ENCODE data around the gene SLCO1B1. TPM values are rescaled to one million over a fixed set of nuclear protein-coding genes. Genes with fewer than 3 reads are reported as not detected.
"Not testable (repeated sequence)": the region's sequence is repeated elsewhere in the genome, so short reads cannot be mapped to it uniquely, and the experiment has no call there.

SLCO1B1 gene
- polyA plus RNA-seq, 2 donors = not detected

DNA sequence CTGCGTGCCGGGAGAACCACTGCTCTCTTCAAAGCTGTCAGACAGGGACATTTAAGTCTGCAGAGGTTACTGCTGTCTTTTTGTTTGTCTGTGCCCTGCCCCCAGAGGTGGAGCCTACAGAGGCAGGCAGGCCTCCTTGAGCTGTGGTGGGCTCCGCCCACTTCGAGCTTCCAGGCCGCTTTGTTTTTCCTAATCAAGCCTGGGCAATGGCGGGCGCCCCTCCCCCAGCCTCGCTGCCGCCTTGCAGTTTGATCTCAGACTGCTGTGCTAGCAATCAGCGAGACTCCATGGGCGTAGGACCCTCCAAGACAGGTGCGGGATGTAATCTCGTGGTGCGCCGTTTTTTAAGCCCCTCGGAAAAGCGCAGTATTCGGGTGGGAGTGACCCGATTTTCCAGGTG, 83.4 kb downstream of the SLCO1B1 start:
- 84 to 86% methylated on average over 15 to 19 of the region's 19 CpGs for WGBS, 2 donors
- not testable (repeated sequence) for H3K27ac ChIP-seq (ENCODE audit: low read depth in 2 of 2, low read length in 1 of 2); H3K4me3 ChIP-seq (ENCODE audit: low read depth in 1 of 2, low read length in 2 of 2); H3K9me3 ChIP-seq (ENCODE audit: control insufficient read depth in 2 of 2, insufficient read depth in 1 of 2, low read depth in 1 of 2, low read length in 1 of 2); H3K27me3 ChIP-seq (ENCODE audit: control insufficient read depth in 1 of 2, insufficient read depth in 2 of 2, low read length in 2 of 2); H3K36me3 ChIP-seq (ENCODE audit: control insufficient read depth in 2 of 2, insufficient read depth in 2 of 2, low read length in 1 of 2); H3K4me1 ChIP-seq (ENCODE audit: control insufficient read depth in 2 of 2, insufficient read depth in 2 of 2, low read length in 1 of 2)

DNA sequence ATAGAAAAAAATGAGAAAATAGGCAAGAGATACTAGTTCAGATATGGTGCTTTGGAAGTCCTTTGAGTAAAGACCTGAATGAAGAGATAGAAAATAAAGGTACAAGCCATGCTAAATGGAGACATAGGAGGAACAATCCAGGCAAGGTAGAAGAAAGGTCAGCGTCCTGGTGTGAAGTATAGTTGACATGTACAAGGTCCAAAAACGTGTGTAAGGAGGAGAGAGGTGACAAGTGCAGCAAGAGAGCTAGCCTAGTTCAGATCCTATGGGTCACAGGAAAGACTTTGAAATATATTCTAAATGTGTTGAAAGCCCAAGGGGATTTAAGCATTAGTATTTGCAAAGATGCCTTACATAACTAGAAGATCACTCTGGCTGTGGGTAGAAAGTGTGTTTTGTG, 88.2 kb downstream of the SLCO1B1 start:
- no peaks in the 10 kb centered on the region for H3K9me3 ChIP-seq (ENCODE audit: control insufficient read depth in 2 of 2, insufficient read depth in 1 of 2, low read depth in 1 of 2, low read length in 1 of 2)
- no peaks in the 10 kb centered on the region for H3K36me3 ChIP-seq (ENCODE audit: control insufficient read depth in 2 of 2, insufficient read depth in 2 of 2, low read length in 1 of 2)
- WGBS, 2 donors = 34 to 42% methylated on average over 2 of the region's 2 CpGs
- H3K27ac ChIP-seq (ENCODE audit: low read depth in 2 of 2, low read length in 1 of 2) = no peak overlapping the region
- H3K27me3 ChIP-seq (ENCODE audit: control insufficient read depth in 1 of 2, insufficient read depth in 2 of 2, low read length in 2 of 2) = no peaks in the 10 kb centered on the region
- no peak overlapping the region for H3K4me3 ChIP-seq (ENCODE audit: low read depth in 1 of 2, low read length in 2 of 2)
- no peaks in the 10 kb centered on the region for H3K4me1 ChIP-seq (ENCODE audit: control insufficient read depth in 2 of 2, insufficient read depth in 2 of 2, low read length in 1 of 2)

DNA sequence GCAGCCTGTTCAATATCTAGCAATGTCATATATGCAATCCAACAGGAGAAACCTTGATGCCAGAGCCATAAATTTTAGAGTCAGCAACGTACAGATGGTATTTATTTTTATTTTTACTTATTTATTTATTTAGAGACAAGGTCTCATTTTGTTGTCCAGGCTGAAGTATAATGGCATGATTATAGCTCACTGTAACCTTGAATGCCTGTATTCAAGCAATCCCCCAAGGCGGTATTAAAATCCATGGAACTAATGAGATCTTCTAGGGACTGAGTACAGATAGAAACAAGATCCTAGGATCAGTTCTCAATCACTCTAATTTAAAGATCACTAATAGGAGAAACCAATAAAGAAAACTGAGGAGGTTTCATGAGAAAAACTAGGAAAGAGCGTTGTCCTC, 89.3 kb downstream of the SLCO1B1 start:
- Histone ChIP-seq H3K27me3 (ENCODE audit: control insufficient read depth in 1 of 2, insufficient read depth in 2 of 2, low read length in 2 of 2) (no peaks in the 10 kb centered on the region), H3K4me1 (ENCODE audit: control insufficient read depth in 2 of 2, insufficient read depth in 2 of 2, low read length in 1 of 2) (no peaks in the 10 kb centered on the region), H3K27ac (ENCODE audit: low read depth in 2 of 2, low read length in 1 of 2) (no peak overlapping the region), H3K4me3 (ENCODE audit: low read depth in 1 of 2, low read length in 2 of 2) (no peak overlapping the region), H3K9me3 (ENCODE audit: control insufficient read depth in 2 of 2, insufficient read depth in 1 of 2, low read depth in 1 of 2, low read length in 1 of 2) (no peaks in the 10 kb centered on the region), H3K36me3 (ENCODE audit: control insufficient read depth in 2 of 2, insufficient read depth in 2 of 2, low read length in 1 of 2) (no peaks in the 10 kb centered on the region)
- 67 to 68% methylated on average over 3 of the region's 3 CpGs for WGBS, 2 donors

DNA sequence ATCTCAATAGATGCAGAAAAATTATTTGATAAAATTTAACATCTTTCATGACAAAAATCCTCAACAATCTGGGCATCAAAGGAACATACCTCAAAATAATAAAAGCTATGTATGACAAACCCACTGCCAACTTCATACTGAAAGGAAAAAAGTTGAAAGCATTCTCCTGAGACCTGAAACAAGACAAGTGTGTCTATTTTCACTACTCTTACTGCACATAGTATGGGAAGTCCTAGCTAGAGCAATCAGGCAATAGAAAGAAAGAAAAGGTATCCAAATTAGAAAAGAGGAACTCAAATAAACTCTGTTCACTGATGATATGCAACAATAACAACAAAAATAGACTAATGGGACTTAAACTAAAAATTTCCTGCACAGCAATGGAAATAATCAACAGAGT, 90.1 kb downstream of the SLCO1B1 start:
- H3K27ac ChIP-seq (ENCODE audit: low read depth in 2 of 2, low read length in 1 of 2) = no peak overlapping the region
- no peaks in the 10 kb centered on the region for H3K36me3 ChIP-seq (ENCODE audit: control insufficient read depth in 2 of 2, insufficient read depth in 2 of 2, low read length in 1 of 2)
- H3K9me3 ChIP-seq (ENCODE audit: control insufficient read depth in 2 of 2, insufficient read depth in 1 of 2, low read depth in 1 of 2, low read length in 1 of 2) = no peaks in the 10 kb centered on the region
- H3K4me1 ChIP-seq (ENCODE audit: control insufficient read depth in 2 of 2, insufficient read depth in 2 of 2, low read length in 1 of 2) = no peaks in the 10 kb centered on the region
- H3K27me3 ChIP-seq (ENCODE audit: control insufficient read depth in 1 of 2, insufficient read depth in 2 of 2, low read length in 2 of 2) = no peaks in the 10 kb centered on the region
- no peak overlapping the region for H3K4me3 ChIP-seq (ENCODE audit: low read depth in 1 of 2, low read length in 2 of 2)

DNA sequence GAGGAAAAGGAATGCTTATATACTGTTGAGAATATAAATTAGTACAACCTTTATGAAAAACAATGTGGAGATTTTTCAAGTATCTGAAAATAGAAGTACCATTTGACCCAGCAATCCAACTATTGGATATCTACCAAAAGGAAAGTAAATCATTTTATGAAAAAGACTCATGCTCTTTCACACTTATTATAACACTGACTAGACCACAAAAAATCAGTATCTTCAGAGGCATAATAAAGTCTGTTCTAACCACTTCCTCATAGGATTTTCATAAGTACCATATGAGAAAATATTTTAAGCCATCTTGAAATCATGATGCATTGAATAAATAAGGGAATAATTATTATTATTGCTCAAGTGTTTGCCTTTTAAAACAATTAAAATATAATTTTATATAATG, 90.8 kb downstream of the SLCO1B1 start:
- Histone ChIP-seq H3K4me3 (ENCODE audit: low read depth in 1 of 2, low read length in 2 of 2) (no peak overlapping the region), H3K36me3 (ENCODE audit: control insufficient read depth in 2 of 2, insufficient read depth in 2 of 2, low read length in 1 of 2) (no peaks in the 10 kb centered on the region), H3K4me1 (ENCODE audit: control insufficient read depth in 2 of 2, insufficient read depth in 2 of 2, low read length in 1 of 2) (no peaks in the 10 kb centered on the region), H3K9me3 (ENCODE audit: control insufficient read depth in 2 of 2, insufficient read depth in 1 of 2, low read depth in 1 of 2, low read length in 1 of 2) (no peaks in the 10 kb centered on the region), H3K27ac (ENCODE audit: low read depth in 2 of 2, low read length in 1 of 2) (no peak overlapping the region), H3K27me3 (ENCODE audit: control insufficient read depth in 1 of 2, insufficient read depth in 2 of 2, low read length in 2 of 2) (no peaks in the 10 kb centered on the region)

DNA sequence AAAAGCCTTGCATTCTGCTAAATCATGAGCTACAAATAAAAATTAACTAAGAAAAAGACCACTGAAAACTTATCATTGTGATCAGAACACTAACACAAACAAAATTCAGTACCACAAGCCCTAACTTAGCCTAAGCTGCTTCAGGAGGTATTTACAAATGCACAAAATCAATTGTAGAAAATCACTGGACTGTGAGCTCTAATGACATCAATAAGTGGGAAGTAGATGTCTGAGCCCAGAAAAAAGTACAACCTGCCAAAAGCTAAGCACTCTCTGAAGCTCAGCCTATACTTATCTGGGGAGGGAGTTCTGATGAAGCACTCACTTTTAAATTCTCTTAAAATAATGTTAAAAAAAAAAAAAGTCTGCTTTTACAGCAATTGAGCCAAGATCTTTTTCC, 92.9 kb downstream of the SLCO1B1 start:
- H3K36me3 ChIP-seq (ENCODE audit: control insufficient read depth in 2 of 2, insufficient read depth in 2 of 2, low read length in 1 of 2) = no peaks in the 10 kb centered on the region
- H3K4me1 ChIP-seq (ENCODE audit: control insufficient read depth in 2 of 2, insufficient read depth in 2 of 2, low read length in 1 of 2) = no peaks in the 10 kb centered on the region
- H3K9me3 ChIP-seq (ENCODE audit: control insufficient read depth in 2 of 2, insufficient read depth in 1 of 2, low read depth in 1 of 2, low read length in 1 of 2) = no peaks in the 10 kb centered on the region
- H3K27ac ChIP-seq (ENCODE audit: low read depth in 2 of 2, low read length in 1 of 2) = no peak overlapping the region
- no peak overlapping the region for H3K4me3 ChIP-seq (ENCODE audit: low read depth in 1 of 2, low read length in 2 of 2)
- no peaks in the 10 kb centered on the region for H3K27me3 ChIP-seq (ENCODE audit: control insufficient read depth in 1 of 2, insufficient read depth in 2 of 2, low read length in 2 of 2)

DNA sequence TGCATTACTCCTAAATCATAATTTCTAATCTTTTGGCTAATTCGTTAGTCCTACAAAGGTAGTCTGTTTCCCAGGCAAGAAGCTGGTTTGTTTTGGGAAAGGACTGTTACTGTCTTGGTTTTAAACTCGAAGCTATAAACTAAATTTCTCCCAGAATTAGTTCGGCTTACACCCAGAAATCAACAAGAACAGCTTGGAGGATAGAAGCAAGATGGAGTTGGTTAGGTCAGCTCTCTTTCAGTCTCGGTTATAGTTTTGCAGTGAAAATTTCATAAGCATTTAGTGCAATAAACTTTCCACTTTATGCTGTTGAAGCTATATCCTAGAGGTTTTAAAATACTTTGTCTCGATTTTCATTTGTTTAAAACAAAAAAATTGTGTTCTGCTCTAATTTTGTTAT, 103.4 kb downstream of the SLCO1B1 start:
- Histone ChIP-seq H3K36me3 (ENCODE audit: control insufficient read depth in 2 of 2, insufficient read depth in 2 of 2, low read length in 1 of 2) (no peaks in the 10 kb centered on the region), H3K9me3 (ENCODE audit: control insufficient read depth in 2 of 2, insufficient read depth in 1 of 2, low read depth in 1 of 2, low read length in 1 of 2) (peaks cover 2 to 3% of the 10 kb centered on the region in 2 donors), H3K4me3 (ENCODE audit: low read depth in 1 of 2, low read length in 2 of 2) (no peak overlapping the region), H3K27me3 (ENCODE audit: control insufficient read depth in 1 of 2, insufficient read depth in 2 of 2, low read length in 2 of 2) (no peaks in the 10 kb centered on the region), H3K27ac (ENCODE audit: low read depth in 2 of 2, low read length in 1 of 2) (no peak overlapping the region), H3K4me1 (ENCODE audit: control insufficient read depth in 2 of 2, insufficient read depth in 2 of 2, low read length in 1 of 2) (no peaks in the 10 kb centered on the region)
- WGBS, 2 donors = 71 to 73% methylated on average over 5 of the region's 5 CpGs

DNA sequence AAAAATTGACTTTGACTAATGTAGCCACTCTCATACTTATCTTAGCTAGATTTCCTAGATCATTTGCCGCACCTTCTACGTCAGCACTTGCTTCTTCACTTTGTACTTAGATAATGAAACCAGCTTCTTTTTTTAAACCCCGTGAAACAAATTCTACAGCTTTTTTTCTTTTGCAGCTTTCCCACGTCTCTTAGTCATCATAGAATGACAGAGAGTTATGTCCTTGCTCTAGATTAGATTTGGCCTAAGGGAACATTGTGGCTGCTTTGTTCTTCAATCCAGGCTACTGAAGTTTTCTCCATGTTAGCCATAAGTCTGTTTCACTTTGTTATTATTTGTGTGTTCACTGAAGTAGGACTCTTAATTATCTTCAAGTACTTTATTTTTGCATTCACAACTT, 108.9 kb downstream of the SLCO1B1 start:
- 66 to 73% methylated on average over 4 of the region's 4 CpGs for WGBS, 2 donors
- H3K4me3 ChIP-seq (ENCODE audit: low read depth in 1 of 2, low read length in 2 of 2) = no peak overlapping the region
- no peaks in the 10 kb centered on the region for H3K27me3 ChIP-seq (ENCODE audit: control insufficient read depth in 1 of 2, insufficient read depth in 2 of 2, low read length in 2 of 2)
- H3K27ac ChIP-seq (ENCODE audit: low read depth in 2 of 2, low read length in 1 of 2) = no peak overlapping the region
- H3K9me3 ChIP-seq (ENCODE audit: control insufficient read depth in 2 of 2, insufficient read depth in 1 of 2, low read depth in 1 of 2, low read length in 1 of 2) = peaks cover 3% of the 10 kb centered on the region in 2 donors
- H3K4me1 ChIP-seq (ENCODE audit: control insufficient read depth in 2 of 2, insufficient read depth in 2 of 2, low read length in 1 of 2) = no peaks in the 10 kb centered on the region
- no peaks in the 10 kb centered on the region for H3K36me3 ChIP-seq (ENCODE audit: control insufficient read depth in 2 of 2, insufficient read depth in 2 of 2, low read length in 1 of 2)

DNA sequence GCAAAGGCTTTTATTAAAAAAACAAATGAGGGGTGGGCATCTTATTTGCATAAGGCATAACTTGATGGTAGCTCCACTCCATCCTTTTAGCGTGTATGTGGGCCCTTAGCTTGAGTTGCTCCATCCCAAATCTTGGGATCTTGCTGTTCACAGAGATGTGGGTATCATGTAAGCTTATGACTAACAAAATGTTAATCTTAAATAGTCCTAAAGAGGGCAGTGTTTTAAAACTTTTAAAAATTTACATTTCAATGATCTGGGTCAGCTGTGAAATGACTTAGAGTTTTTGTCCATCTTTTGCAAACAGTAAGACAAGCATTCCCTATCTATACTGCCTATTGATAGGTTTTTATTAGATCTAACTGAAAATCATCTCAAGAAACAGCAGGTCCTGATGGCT, 117.7 kb downstream of the SLCO1B1 start:
- Histone ChIP-seq H3K4me3 (ENCODE audit: low read depth in 1 of 2, low read length in 2 of 2) (no peak overlapping the region), H3K4me1 (ENCODE audit: control insufficient read depth in 2 of 2, insufficient read depth in 2 of 2, low read length in 1 of 2) (no peaks in the 10 kb centered on the region), H3K9me3 (ENCODE audit: control insufficient read depth in 2 of 2, insufficient read depth in 1 of 2, low read depth in 1 of 2, low read length in 1 of 2) (no peaks in the 10 kb centered on the region), H3K27ac (ENCODE audit: low read depth in 2 of 2, low read length in 1 of 2) (no peak overlapping the region), H3K27me3 (ENCODE audit: control insufficient read depth in 1 of 2, insufficient read depth in 2 of 2, low read length in 2 of 2) (no peaks in the 10 kb centered on the region), H3K36me3 (ENCODE audit: control insufficient read depth in 2 of 2, insufficient read depth in 2 of 2, low read length in 1 of 2) (no peaks in the 10 kb centered on the region)
- 70 to 72% methylated on average over 1 of the region's 1 CpG for WGBS, 2 donors

DNA sequence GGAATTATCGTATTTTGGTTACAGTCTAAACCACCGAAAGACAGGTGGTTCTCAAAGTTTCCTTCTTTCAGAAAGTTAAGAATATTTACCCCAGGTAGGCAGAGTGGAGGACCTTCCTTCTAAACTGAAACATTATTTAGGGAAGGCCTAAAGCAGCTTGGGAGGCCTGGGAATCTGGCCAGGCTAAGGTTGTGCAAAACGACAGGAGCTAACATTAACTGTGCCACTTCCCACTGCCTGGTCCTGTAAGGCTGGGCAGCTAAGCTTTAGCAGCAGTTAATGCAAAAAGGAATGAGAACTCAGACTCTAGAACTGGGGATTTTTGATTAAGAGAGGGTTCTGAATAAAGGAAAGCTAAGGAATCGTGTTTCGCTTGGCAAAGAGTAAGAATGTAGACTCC, 121.1 kb downstream of the SLCO1B1 start:
- no peak overlapping the region for H3K4me3 ChIP-seq (ENCODE audit: low read depth in 1 of 2, low read length in 2 of 2)
- no peaks in the 10 kb centered on the region for H3K36me3 ChIP-seq (ENCODE audit: control insufficient read depth in 2 of 2, insufficient read depth in 2 of 2, low read length in 1 of 2)
- no peaks in the 10 kb centered on the region for H3K27me3 ChIP-seq (ENCODE audit: control insufficient read depth in 1 of 2, insufficient read depth in 2 of 2, low read length in 2 of 2)
- H3K27ac ChIP-seq (ENCODE audit: low read depth in 2 of 2, low read length in 1 of 2) = no peak overlapping the region
- H3K4me1 ChIP-seq (ENCODE audit: control insufficient read depth in 2 of 2, insufficient read depth in 2 of 2, low read length in 1 of 2) = no peaks in the 10 kb centered on the region
- 78 to 81% methylated on average over 5 of the region's 5 CpGs for WGBS, 2 donors
- H3K9me3 ChIP-seq (ENCODE audit: control insufficient read depth in 2 of 2, insufficient read depth in 1 of 2, low read depth in 1 of 2, low read length in 1 of 2) = no peaks in the 10 kb centered on the region
